K562 (cell line): ENCODE measurements around the gene SYCP2. TPM values are rescaled to one million over a fixed set of nuclear protein-coding genes. Genes with fewer than 3 reads are reported as not detected.

Experiments
- ARID1B ChIP-seq: fragments of 450-650 bp; IDR thresholded peaks from 2 replicates; pipeline ENCODE4 v1.6.1; 2016; ENCODE audit warnings: antibody characterized with exemption, mild to moderate bottlenecking, inconsistent platforms
- ATF1 ChIP-seq, 2 experiments: fragments of 450-650 bp in 1 of 2; IDR thresholded peaks; 2 replicates each; pipeline ENCODE4 v1.6.1; 2016; ENCODE audit warnings: missing compliant biosample characterization in 1 of 2, missing genetic modification characterization in 1 of 2
- ATF7 ChIP-seq: fragments of 450-650 bp; IDR thresholded peaks from 2 replicates; pipeline ENCODE4 v1.7.1; 2014; ENCODE audit warnings: mild to moderate bottlenecking, moderate library complexity
- BHLHE40 ChIP-seq: IDR thresholded peaks from 2 replicates; pipeline ENCODE4 v1.6.1; 2011; ENCODE audit warnings: low read length, improper control_type of control experiment
- CCNT2 ChIP-seq: IDR thresholded peaks from 2 replicates; pipeline ENCODE4 v1.6.1; 2011; ENCODE audit warnings: borderline replicate concordance, low read depth, mild to moderate bottlenecking, moderate library complexity, mixed read lengths, low read length; ENCODE audit not compliant: insufficient read length; ENCODE audit errors: extremely low read depth
- CHD2 ChIP-seq: IDR thresholded peaks from 2 replicates; pipeline ENCODE4 v1.6.1; 2011; ENCODE audit warnings: low read depth, low read length
- CREBBP ChIP-seq: IDR thresholded peaks from one replicate; pipeline ENCODE4 v1.6.1; 2012; ENCODE audit warnings: low read depth, mild to moderate bottlenecking, control low read depth, inconsistent platforms, low read length
- CTBP1 ChIP-seq: fragments of 450-650 bp; IDR thresholded peaks from 2 replicates; pipeline ENCODE4 v1.6.1; 2016; ENCODE audit warnings: borderline replicate concordance
- ELF2 ChIP-seq: fragments of 250-450 bp; sonication (Bioruptor Pico); IDR thresholded peaks from 2 replicates; pipeline ENCODE4 v1.5.0; 2021; ENCODE audit warnings: mild to moderate bottlenecking
- JUND ChIP-seq, 2 experiments: IDR thresholded peaks; 2 replicates in 1 of 2; 3 replicates in 1 of 2; pipeline ENCODE4 v1.6.1; 2011; ENCODE audit warnings: borderline replicate concordance in 2 of 2, low read depth in 2 of 2, low read length in 2 of 2, improper control_type of control experiment in 1 of 2, missing biosample characterization in 1 of 2, missing genetic modification characterization in 1 of 2, missing genetic modification reagents in 1 of 2
- L3MBTL2 ChIP-seq: fragments of 450-650 bp; IDR thresholded peaks from 2 replicates; pipeline ENCODE4 v1.6.1; 2016; ENCODE audit warnings: mild to moderate bottlenecking, moderate library complexity
- NR2C2 ChIP-seq, 2 experiments: fragments of 200-800 bp in 1 of 2; sonication (Bioruptor generic) in 1 of 2; sonication (generic) in 1 of 2; formaldehyde crosslinking in 1 of 2; IDR thresholded peaks; 2 replicates each; pipeline versions ENCODE4 v1.6.1 to v1.8.0; 2016 to 2022; ENCODE audit warnings: mild to moderate bottlenecking in 1 of 2, missing compliant biosample characterization in 1 of 2, missing genetic modification characterization in 1 of 2, missing genetic modification reagents in 1 of 2
- RBFOX2 ChIP-seq: fragments of 200-400 bp; formaldehyde crosslinking; IDR thresholded peaks from 2 replicates; pipeline ENCODE4 v1.6.1; 2017; ENCODE audit warnings: low read depth, mild to moderate bottlenecking, low read length, moderate library complexity
- TAL1 ChIP-seq: fragments of 450-650 bp; IDR thresholded peaks from 2 replicates; pipeline ENCODE4 v1.6.1; 2016; ENCODE audit warnings: mild to moderate bottlenecking
- TEAD1 ChIP-seq, 2 experiments: fragments of 450-650 bp in 1 of 2; sonication (generic) in 1 of 2; formaldehyde crosslinking; IDR thresholded peaks; 2 replicates each; pipeline versions ENCODE4 v1.4.0 to v1.8.0; 2020 to 2022; ENCODE audit warnings: mild to moderate bottlenecking in 2 of 2, missing genetic modification reagents in 1 of 2
- ZNF561 ChIP-seq: fragments of 450-650 bp; formaldehyde crosslinking; conservative IDR thresholded peaks from 2 replicates; pipeline ENCODE4 v1.4.0; 2020; ENCODE audit warnings: mild to moderate bottlenecking, moderate library complexity
- polyA plus RNA-seq, 8 experiments: library from polyadenylated mRNA; depleted of rRNA in 4 of 8; stranded (reverse) in 5 of 8; unstranded in 3 of 8; fragments of >200 nt; fragmentation: Nextera tagmentation in 2 of 8; fragmentation: Illumina TruSeq in 1 of 8; extraction: Ambion mirVana in 2 of 8; extraction: Trizol in 1 of 8; gene quantifications; 2 replicates each; pipeline versions ENCODE4 v1.2.1 to v1.2.3, GENCODE V29; 2011 to 2014; ENCODE audit warnings: inconsistent platforms in 1 of 8, missing spikeins in 1 of 8
- total RNA-seq, 7 experiments: library from RNA; depleted of rRNA in 6 of 7; stranded (reverse); fragments of >200 nt in 6 of 7; fragmentation: Illumina TruSeq in 2 of 7; extraction: Trizol in 2 of 7; gene quantifications; 2 replicates each; pipeline versions ENCODE4 v1.2.1 to v1.2.3, GENCODE V29; 2011 to 2021; ENCODE audit warnings: low replicate concordance in 1 of 7
- TF ChIP-seq, protein P1 (sequence below): fragments of 250-450 bp; sonication (Bioruptor Pico); IDR thresholded peaks from 2 replicates; pipeline ENCODE4 v1.5.0; 2021; ENCODE audit warnings: mild to moderate bottlenecking, borderline replicate concordance
- TF ChIP-seq, protein P2 (sequence below): fragments of 200-800 bp; sonication (Bioruptor generic); IDR thresholded peaks from 2 replicates; pipeline ENCODE4 v1.6.1; 2017; ENCODE audit warnings: missing genetic modification characterization, missing compliant biosample characterization
- TF ChIP-seq, protein P3 (sequence below): IDR thresholded peaks from 2 replicates; pipeline ENCODE4 v1.6.1; 2014; ENCODE audit warnings: antibody characterized with exemption
- TF ChIP-seq, protein P4 (sequence below): fragments of 250-450 bp; sonication (Bioruptor Pico); IDR thresholded peaks from 2 replicates; pipeline ENCODE4 v1.8.0; 2022; ENCODE audit warnings: inconsistent platforms

SYCP2 gene
- total and polyA plus RNA-seq, 9 of the 15 experiments (the other 6 are each of a cell fraction or from before 2014, with no cell fraction given), result 0.24 to 1.6 (median 0.67) TPM

DNA sequence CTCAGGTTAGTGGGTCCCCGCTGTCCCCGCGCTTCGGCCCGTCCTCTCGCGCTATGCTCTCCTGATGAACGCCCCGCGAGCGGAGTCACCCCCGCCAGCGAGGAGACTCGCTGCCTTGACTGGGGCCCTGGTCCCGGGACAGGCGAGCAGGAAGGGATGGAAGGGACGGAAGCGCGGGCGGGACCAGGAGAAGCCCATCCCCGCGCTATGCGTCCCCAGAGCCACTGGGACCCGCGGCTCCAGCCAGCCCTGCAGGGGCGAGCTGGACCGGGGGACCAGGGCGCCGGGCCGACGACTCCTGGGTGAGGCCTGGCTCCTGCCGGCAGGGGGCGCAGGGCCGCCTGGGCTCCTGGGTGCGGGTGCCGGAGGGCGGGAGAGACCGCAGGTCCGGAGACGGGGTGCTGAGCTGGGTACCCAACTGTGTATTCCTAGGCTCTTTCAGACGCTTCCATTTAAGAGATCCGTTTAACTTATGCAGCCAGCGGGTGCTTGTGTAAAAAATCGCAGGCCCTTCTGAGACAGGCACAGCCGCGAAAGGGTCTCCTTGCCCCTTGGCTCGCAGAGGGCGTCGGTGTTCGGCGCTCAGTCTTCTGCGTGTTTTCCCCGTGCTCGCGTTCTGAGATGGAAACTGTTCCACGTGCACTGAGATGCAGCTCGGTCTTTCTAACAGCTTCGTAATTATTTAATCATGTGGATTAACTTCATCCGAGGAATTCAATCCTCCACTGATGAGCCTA is 580 bp upstream of the SYCP2 start (continued):
- TF ChIP-seq, protein P1, sequence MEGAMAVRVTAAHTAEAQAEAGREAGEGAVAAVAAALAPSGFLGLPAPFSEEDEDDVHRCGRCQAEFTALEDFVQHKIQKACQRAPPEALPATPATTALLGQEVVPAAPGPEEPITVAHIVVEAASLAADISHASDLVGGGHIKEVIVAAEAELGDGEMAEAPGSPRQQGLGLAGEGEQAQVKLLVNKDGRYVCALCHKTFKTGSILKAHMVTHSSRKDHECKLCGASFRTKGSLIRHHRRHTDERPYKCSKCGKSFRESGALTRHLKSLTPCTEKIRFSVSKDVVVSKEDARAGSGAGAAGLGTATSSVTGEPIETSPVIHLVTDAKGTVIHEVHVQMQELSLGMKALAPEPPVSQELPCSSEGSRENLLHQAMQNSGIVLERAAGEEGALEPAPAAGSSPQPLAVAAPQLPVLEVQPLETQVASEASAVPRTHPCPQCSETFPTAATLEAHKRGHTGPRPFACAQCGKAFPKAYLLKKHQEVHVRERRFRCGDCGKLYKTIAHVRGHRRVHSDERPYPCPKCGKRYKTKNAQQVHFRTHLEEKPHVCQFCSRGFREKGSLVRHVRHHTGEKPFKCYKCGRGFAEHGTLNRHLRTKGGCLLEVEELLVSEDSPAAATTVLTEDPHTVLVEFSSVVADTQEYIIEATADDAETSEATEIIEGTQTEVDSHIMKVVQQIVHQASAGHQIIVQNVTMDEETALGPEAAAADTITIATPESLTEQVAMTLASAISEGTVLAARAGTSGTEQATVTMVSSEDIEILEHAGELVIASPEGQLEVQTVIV (CRISPR knock-in tag), result no peak
- peak; percentile 52; the same call in 1 of the 2 replicates for TF ChIP-seq BHLHE40
- peak; percentile 17 for TF ChIP-seq CCNT2
- 0 out of 2 replicates have a peak, but pooled peaks have one; percentile 41 for TF ChIP-seq ATF7
- TF ChIP-seq CREBBP, result no peak
- no peak for TF ChIP-seq NR2C2 (CRISPR knock-in tag; IDR thresholded peaks at IDR 0.05)
- TF ChIP-seq NR2C2 (tag; IDR thresholded peaks at IDR 0.05), result no peak
- peak; percentile 91 for TF ChIP-seq L3MBTL2
- no peak for TF ChIP-seq ATF1 (CRISPR knock-in tag; IDR thresholded peaks at IDR 0.05)
- TF ChIP-seq ATF1 (tag; IDR thresholded peaks at IDR 0.05), result 0 out of 2 replicates have a peak, but pooled peaks have one; percentile 26
- TF ChIP-seq ELF2, result no peak
- TF ChIP-seq TEAD1 (CRISPR knock-in tag; IDR thresholded peaks at IDR 0.05), result no peak
- TF ChIP-seq, protein P2, sequence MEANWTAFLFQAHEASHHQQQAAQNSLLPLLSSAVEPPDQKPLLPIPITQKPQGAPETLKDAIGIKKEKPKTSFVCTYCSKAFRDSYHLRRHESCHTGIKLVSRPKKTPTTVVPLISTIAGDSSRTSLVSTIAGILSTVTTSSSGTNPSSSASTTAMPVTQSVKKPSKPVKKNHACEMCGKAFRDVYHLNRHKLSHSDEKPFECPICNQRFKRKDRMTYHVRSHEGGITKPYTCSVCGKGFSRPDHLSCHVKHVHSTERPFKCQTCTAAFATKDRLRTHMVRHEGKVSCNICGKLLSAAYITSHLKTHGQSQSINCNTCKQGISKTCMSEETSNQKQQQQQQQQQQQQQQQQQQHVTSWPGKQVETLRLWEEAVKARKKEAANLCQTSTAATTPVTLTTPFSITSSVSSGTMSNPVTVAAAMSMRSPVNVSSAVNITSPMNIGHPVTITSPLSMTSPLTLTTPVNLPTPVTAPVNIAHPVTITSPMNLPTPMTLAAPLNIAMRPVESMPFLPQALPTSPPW (CRISPR knock-in tag), result peak; percentile 78
- peak; percentile 58 for TF ChIP-seq RBFOX2
- TF ChIP-seq CTBP1, result peak; percentile 79
- TF ChIP-seq, protein P3, sequence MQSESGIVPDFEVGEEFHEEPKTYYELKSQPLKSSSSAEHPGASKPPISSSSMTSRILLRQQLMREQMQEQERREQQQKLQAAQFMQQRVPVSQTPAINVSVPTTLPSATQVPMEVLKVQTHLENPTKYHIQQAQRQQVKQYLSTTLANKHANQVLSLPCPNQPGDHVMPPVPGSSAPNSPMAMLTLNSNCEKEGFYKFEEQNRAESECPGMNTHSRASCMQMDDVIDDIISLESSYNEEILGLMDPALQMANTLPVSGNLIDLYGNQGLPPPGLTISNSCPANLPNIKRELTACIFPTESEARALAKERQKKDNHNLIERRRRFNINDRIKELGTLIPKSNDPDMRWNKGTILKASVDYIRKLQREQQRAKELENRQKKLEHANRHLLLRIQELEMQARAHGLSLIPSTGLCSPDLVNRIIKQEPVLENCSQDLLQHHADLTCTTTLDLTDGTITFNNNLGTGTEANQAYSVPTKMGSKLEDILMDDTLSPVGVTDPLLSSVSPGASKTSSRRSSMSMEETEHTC, result 0 out of 2 replicates have a peak, but pooled peaks have one; percentile 13
- TF ChIP-seq, protein P4, sequence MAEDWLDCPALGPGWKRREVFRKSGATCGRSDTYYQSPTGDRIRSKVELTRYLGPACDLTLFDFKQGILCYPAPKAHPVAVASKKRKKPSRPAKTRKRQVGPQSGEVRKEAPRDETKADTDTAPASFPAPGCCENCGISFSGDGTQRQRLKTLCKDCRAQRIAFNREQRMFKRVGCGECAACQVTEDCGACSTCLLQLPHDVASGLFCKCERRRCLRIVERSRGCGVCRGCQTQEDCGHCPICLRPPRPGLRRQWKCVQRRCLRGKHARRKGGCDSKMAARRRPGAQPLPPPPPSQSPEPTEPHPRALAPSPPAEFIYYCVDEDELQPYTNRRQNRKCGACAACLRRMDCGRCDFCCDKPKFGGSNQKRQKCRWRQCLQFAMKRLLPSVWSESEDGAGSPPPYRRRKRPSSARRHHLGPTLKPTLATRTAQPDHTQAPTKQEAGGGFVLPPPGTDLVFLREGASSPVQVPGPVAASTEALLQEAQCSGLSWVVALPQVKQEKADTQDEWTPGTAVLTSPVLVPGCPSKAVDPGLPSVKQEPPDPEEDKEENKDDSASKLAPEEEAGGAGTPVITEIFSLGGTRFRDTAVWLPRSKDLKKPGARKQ (CRISPR knock-in tag), result 0 out of 2 replicates have a peak, but pooled peaks have one; percentile 64
- no peak for TF ChIP-seq TAL1
- TF ChIP-seq ZNF561 (CRISPR knock-in tag), result no peak
- peak; percentile 21; the same call in 1 of the 2 replicates for TF ChIP-seq CHD2
- 0 out of 2 replicates have a peak, but pooled peaks have one; percentile 4 for TF ChIP-seq JUND (IDR thresholded peaks at IDR 0.05; ENCODE audit: borderline replicate concordance, low read depth, low read length)
- TF ChIP-seq JUND (tag; IDR thresholded peaks at IDR 0.05; ENCODE audit: borderline replicate concordance, low read depth, low read length), result no peak
- no peak for TF ChIP-seq ARID1B
